C4-2B (cell line): ENCODE results near the gene IFT20.

ENCODE experiments used
- H3K27ac ChIP-seq: fragments of 450-650 bp; 2 replicates; pipeline ENCODE4 v1.5.1; 2017
- CTCF ChIP-seq: fragments of 450-650 bp; conservative IDR thresholded peaks from 2 replicates; pipeline ENCODE4 v1.5.1; 2017; ENCODE audit warnings: mild to moderate bottlenecking
- ZFX ChIP-seq: fragments of 450-650 bp; IDR thresholded peaks from 2 replicates; pipeline ENCODE4 v1.6.1; 2017

The IFT20 gene

DNA sequence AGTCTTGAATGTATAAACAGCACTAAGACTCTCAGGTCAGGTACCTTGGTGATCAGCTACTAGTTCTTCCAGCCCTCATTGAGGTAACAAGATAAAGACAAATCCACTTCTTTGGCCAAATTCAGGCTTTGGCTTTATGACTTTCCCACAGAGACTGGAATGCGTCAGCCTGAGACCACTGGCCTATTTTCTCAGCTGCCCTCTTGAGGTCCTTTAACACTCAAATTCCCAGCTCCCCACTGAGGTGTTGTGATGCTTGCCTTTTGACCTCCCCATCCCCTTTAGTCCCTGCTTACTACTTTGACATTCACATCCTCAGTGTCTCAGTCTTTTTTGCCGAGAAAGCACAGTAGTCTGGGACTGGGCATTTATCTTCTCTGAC is 10.9 kb upstream of the IFT20 start:
- TF ChIP-seq ZFX (no peak), CTCF (no peak)
- no peak overlapping the region; the same call in 1 of the 2 replicates for H3K27ac ChIP-seq

- H3K27ac ChIP-seq: peak overlapping the region; percentile 7; the same call in 1 of the 2 replicates
- TF ChIP-seq ZFX (no peak), CTCF (no peak)
Measured at GRCh38 chr17:28345419-28346198, 10.3 kb upstream of the IFT20 start.

DNA sequence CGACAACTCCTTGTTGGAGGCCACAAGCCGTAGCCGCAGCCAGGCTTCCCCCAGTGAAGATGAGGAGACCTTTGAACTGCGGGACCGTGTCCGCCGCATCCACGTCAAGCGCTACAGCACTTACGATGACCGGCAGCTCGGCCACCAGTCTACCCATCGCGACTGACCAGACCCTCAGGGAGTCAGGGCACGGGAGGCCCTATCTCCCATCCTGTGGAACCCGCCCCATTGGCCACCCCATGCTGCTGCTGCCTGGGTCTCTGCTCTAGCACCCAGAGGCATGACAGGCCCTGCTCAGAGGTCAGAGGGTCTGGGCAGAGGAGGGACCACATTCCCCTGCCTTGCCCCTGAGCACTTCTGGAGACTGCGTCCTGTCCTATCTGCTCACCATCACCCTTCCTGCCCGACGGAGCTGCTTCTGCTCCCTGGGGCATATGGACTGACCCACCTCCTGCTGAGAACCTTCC is 9.2 kb upstream of the IFT20 start:
- TF ChIP-seq CTCF: no peak
- no peak overlapping the region for H3K27ac ChIP-seq

GRCh38 chr17:28344011-28344410 is 8.7 kb upstream of the IFT20 start:
- TF ChIP-seq CTCF (no peak), ZFX (no peak)
- H3K27ac ChIP-seq: no peak overlapping the region

DNA sequence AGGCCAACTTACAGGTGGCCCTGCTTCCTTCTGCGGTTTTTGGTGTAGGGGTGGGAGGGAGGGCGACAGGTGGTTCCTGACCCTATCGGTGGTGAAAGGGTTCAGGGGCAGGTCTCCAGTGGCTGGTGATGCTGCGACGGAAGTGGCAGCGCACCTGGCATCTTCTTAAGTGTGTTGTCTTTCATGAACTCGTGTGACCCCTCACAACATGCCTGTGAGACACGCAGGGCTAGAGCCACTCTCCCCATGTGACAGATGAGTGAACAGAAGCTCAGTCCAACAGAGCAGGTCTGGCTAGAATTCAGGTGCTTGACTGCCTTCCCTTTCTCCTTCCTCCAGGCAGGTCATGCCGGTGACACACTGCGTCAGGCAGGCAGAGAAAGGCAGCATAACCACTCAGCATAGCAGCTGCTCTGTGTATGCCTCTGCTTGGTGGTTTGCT is 8.2 kb upstream of the IFT20 start:
- TF ChIP-seq CTCF: no peak
- TF ChIP-seq ZFX: no peak
- H3K27ac ChIP-seq: no peak overlapping the region

GRCh38 chr17:28342313-28342712 is 7.0 kb upstream of the IFT20 start:
- TF ChIP-seq ZFX (no peak), CTCF (no peak)
- H3K27ac ChIP-seq: no peak overlapping the region

DNA sequence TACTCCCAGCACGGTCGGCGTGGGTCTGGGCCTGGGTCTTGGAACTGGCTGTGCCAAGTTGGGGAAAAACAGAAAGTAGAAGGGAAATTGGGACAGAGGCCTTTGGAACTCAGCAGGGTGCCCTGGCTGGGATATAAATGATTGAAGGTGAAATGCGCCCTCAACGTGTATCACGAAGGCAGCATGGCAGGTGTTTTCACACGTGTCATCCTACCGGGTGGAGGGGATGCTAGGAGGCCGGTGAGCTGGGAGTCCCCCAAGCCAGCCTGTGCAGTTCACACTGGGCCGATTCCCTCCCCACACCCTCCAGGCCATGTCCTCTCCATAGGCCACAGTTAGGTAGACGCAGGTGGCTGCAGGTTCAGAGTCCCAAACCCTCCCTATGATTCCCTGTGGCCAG is 6.2 kb upstream of the IFT20 start:
- H3K27ac ChIP-seq: no peak overlapping the region
- no peak for TF ChIP-seq CTCF
- no peak for TF ChIP-seq ZFX
